GM13976 (cell line): ENCODE measurements around the gene GDF2.

Source experiments
- DNase-seq: peaks from one replicate; pipeline ENCODE4 v3.0.0; 2012; ENCODE audit warnings: low spot score
- in situ Hi-C: fragments of 300-500 bp; cut with MboI; formaldehyde crosslinking; loops from one replicate; pipeline ENCODE4 v1.12.0; 2022; ENCODE audit warnings: low sequenced_read_pairs, mixed read lengths, inconsistent platforms; ENCODE audit not compliant: unreplicated experiment
- TF ChIP-seq, protein P1 (sequence below): IDR thresholded peaks from 2 replicates; pipeline ENCODE4 v1.5.1; 2012; ENCODE audit warnings: borderline replicate concordance, mild to moderate bottlenecking; ENCODE audit not compliant: insufficient read depth; ENCODE audit errors: extremely low read depth, missing control alignments, control extremely low read depth

GDF2 gene

DNA sequence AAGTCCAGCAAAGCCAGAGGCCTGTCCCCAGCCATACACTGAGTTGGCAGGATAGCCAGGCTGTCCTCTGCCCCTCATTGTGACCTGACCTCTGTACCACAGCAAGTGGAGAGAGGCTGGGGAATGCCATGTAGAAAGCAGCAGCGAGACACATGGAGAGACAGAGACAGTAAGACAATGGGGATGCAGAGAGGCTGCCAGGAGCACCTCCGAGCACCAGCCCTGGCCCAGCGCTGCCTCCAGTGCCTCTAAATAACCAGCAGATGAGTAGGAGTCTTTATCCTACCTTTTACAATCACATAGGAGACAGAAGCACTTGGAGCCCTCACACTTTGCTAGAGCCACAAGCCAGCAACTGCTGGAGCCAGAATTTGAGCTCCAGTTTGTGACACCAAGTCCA is 8.1 kb downstream of the GDF2 start:
- in situ Hi-C loops: no loop called here

DNA sequence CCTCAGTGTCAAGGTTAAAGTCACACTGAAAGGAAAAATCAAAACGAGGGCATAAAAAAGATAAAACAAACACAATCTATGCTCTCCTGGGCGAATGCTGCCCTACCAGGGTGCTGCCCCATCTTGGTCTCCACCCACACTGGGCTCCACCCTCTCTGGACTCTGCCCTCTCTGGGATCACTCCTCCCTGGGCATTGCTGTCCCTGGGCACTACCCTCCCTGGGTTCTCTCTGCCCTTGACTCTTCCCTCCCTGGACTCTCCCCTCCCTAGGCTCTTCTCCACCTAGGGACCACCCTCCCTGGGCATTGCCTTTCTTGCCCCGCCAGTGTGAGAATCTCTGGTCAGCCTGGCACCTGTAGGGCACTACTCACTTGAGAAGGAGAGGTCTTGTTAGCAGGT is 8.6 kb downstream of the GDF2 start:
- DNase-seq: no peak
- in situ Hi-C loops: no loop called here
- TF ChIP-seq, protein P1, sequence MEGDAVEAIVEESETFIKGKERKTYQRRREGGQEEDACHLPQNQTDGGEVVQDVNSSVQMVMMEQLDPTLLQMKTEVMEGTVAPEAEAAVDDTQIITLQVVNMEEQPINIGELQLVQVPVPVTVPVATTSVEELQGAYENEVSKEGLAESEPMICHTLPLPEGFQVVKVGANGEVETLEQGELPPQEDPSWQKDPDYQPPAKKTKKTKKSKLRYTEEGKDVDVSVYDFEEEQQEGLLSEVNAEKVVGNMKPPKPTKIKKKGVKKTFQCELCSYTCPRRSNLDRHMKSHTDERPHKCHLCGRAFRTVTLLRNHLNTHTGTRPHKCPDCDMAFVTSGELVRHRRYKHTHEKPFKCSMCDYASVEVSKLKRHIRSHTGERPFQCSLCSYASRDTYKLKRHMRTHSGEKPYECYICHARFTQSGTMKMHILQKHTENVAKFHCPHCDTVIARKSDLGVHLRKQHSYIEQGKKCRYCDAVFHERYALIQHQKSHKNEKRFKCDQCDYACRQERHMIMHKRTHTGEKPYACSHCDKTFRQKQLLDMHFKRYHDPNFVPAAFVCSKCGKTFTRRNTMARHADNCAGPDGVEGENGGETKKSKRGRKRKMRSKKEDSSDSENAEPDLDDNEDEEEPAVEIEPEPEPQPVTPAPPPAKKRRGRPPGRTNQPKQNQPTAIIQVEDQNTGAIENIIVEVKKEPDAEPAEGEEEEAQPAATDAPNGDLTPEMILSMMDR: no peak

More for the DNA sequence above, 8.1 kb downstream of the GDF2 start:
- TF ChIP-seq, protein P1: no peak
- no peak for DNase-seq

DNA sequence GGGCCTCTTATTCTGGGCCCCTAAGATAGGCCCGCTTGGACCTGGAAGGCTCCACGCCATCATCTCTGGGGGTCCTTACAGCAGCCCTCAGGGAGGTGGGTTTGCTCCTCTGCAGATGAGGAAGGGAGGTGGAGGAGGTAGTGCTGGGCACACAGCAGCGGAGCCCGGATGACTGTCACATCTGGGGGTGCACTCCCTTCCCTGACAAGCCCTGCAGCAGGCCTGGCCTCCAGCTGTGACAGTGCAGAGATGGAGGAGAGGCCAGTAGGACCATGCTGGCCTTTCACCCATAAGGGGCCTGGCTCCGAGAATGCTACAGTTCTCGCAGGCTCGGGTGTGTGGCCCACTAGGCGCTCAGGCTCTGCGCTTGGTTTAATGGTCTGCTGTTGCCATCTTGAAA is 9.2 kb downstream of the GDF2 start:
- in situ Hi-C loops: no loop called here
- TF ChIP-seq, protein P1: no peak
- DNase-seq: no peak

DNA sequence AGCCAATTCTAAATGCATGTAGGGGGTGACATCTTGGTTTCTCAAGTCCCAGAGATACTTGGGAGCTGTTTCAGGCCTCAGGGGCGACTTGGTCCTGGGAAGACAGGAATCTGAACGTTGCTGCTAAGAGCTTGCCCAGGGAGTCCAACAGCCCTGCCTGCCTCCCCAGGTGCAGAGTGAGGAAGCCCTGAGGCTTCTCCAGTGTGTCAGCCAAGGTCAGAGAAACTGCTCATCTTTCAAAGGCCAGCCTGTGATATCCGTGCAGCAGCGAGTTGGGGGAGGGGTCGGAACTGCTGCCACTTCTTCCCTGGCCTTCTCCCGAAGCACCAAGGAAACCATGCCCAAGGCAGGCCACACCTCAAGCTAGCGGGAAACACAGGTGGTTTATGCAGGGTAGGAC is 9.7 kb downstream of the GDF2 start:
- TF ChIP-seq, protein P1: no peak
- no peak for DNase-seq
- in situ Hi-C loops: no loop called here

DNA sequence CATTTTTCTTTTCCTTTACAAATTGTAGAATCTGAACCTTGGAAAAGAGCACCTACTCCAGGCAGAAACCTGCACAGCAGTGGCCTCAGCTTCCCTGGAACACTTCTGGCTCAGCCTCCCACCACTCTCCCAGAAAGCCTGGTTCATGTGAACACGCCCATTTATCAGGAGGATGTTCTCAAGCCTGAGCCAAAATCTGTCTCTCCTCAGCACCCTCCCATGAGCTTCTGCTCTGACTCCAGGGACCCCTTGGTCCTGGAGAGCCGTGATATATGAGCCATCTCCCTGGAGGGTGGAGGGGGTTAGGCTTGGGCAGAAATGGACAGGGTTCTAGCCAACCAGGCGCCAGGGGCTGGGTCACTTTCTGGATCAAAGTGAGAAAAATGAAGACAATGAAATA is 10.1 kb downstream of the GDF2 start:
- TF ChIP-seq, protein P1: no peak
- in situ Hi-C loops: no loop called here
- DNase-seq: no peak

DNA sequence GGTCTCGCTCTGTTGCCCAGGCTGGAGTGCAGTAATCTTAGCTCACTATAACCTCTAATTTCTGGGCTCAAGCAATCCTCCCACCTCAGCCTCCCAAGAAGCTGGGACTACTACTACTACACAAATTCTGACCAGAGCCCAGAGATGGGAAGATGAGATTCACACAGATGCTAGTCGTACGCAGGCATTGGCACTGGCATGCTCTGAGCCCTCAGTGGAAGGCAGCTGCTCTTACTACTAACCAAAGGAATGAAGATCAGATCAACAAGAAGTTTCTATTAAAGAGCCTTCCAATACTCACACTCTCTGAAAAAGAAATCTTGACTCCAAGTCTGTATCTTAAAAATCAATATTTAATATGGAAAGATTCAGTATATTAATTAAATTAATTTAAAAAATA is 10.7 kb downstream of the GDF2 start:
- TF ChIP-seq, protein P1: no peak
- in situ Hi-C loops: no loop called here
- no peak for DNase-seq

DNA sequence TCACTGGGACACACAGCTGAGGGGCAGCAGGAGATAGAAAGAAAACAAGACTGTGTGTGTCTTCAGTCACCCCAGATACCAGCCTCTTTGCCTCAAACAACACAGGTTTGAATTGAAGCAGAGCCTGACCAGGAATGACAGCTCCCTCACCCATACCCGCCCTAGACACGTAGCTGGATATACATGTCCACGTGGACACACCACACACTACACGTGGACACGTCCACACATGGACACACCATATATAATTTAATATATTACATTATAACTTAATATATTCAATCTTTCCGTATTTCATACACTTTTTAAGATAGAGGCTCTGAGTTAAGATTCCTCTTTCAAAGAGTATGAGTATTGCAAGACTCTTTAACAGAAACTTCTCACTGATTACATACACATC is 11.3 kb downstream of the GDF2 start:
- in situ Hi-C loops: no loop called here
- TF ChIP-seq, protein P1: no peak
- DNase-seq: no peak
